Mucosa of rectum (tissue), 2 donors: ENCODE data around the gene IGHMBP2.
A peak's percentile ranks its signal among the peaks of the same experiment; 100 is the strongest.

Experiments used
- H3K27ac ChIP-seq, 2 donors: one replicate each; pipeline ENCODE4 v1.7.0; 2013; ENCODE audit warnings: inconsistent platforms in 2 of 2, low read depth in 2 of 2, low read length in 2 of 2
- H3K27me3 ChIP-seq, 2 donors: one replicate each; pipeline ENCODE4 v1.7.0; 2013; ENCODE audit warnings: low read length in 2 of 2; ENCODE audit not compliant: control insufficient read depth in 2 of 2, insufficient read depth in 2 of 2
- H3K36me3 ChIP-seq, 2 donors: one replicate each; pipeline ENCODE4 v1.7.0; 2013; ENCODE audit warnings: low read length in 2 of 2; ENCODE audit not compliant: control insufficient read depth in 2 of 2, insufficient read depth in 2 of 2
- H3K4me1 ChIP-seq, 2 donors: one replicate each; pipeline ENCODE4 v1.7.0; 2013; ENCODE audit warnings: low read length in 2 of 2, mild to moderate bottlenecking in 1 of 2; ENCODE audit not compliant: control insufficient read depth in 2 of 2, insufficient read depth in 2 of 2
- H3K4me3 ChIP-seq, 2 donors: one replicate each; pipeline ENCODE4 v1.7.0; 2013; ENCODE audit warnings: low read length in 2 of 2
- H3K9ac ChIP-seq, 2 donors: one replicate each; pipeline ENCODE4 v1.7.0; 2013; ENCODE audit warnings: low read length in 2 of 2, low read depth in 1 of 2, mild to moderate bottlenecking in 1 of 2
- H3K9me3 ChIP-seq, 2 donors: one replicate each; pipeline ENCODE4 v1.7.0; 2013; ENCODE audit warnings: low read length in 2 of 2; ENCODE audit not compliant: control insufficient read depth in 2 of 2
- donor health status: healthy.
- donor health status: Normal muscosa, but diverticular disease.

The IGHMBP2 gene

GRCh38 chr11:68925611-68926010 lies 21.9 kb downstream of the IGHMBP2 start:
- Histone ChIP-seq H3K9ac (no peak overlapping the region), H3K4me1 (no peaks in the 10 kb centered on the region), H3K4me3 (no peak overlapping the region), H3K27me3 (no peaks in the 10 kb centered on the region), H3K36me3 (peaks cover 47 to 56% of the 10 kb centered on the region in 2 donors), H3K27ac (no peak overlapping the region), H3K9me3 (peaks cover 0 to 2% of the 10 kb centered on the region in 2 donors)

GRCh38 chr11:68927280-68928135 lies 23.8 kb downstream of the IGHMBP2 start:
- Histone ChIP-seq H3K9me3 (peaks cover 0 to 2% of the 10 kb centered on the region in 2 donors), H3K4me1 (no peaks in the 10 kb centered on the region), H3K27ac (peak overlapping the region in 1 of 2 donors; percentile 35), H3K4me3 (no peak overlapping the region), H3K36me3 (peaks cover 39 to 55% of the 10 kb centered on the region in 2 donors), H3K9ac (no peak overlapping the region), H3K27me3 (no peaks in the 10 kb centered on the region)

DNA sequence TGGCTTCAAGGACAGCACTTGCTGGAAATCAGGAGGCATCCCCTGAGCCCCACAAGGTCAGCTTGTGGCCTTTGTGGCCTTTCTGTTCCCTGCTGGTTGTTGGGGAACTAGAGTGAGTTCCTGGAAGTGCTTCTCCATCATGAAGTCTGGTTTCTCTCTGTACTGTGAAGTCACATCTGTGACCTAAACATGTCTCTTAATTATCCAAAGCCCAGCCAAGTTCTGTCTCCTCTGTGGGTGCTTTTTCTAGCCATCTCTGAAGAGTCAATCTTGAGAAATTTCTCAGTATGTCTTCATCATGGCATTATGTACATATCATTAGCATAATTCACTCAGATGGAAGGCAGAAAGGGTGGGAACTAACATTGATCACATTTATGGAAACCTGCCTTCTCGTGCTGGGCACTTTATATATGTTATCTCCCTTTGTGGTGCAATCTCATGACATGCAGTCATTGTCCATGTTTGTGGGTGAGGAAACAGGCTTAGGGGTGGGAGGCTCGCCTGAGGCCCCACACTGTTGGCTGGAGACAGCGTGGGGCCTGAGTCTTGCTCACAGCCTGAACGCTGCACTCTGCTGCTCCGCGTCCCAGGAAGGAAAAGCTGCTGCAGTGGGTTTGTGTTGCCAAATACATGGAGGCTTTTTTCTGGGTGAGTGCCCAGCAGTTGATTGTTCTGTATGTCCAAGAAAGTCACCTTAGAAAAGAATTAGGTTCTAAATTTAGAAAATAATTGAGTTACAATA lies 24.6 kb downstream of the IGHMBP2 start:
- Histone ChIP-seq H3K27ac (peak overlapping the region in 1 of 2 donors; percentile 35), H3K9ac (no peak overlapping the region), H3K27me3 (no peaks in the 10 kb centered on the region), H3K36me3 (peaks cover 39 to 59% of the 10 kb centered on the region in 2 donors), H3K9me3 (peaks cover 0 to 2% of the 10 kb centered on the region in 2 donors), H3K4me1 (no peaks in the 10 kb centered on the region), H3K4me3 (no peak overlapping the region)

- peaks cover 38 to 52% of the 10 kb centered on the region in 2 donors for H3K36me3 ChIP-seq
- no peak overlapping the region for H3K4me3 ChIP-seq
- no peaks in the 10 kb centered on the region for H3K27me3 ChIP-seq
- no peak overlapping the region for H3K27ac ChIP-seq
- H3K9ac ChIP-seq = no peak overlapping the region
- no peaks in the 10 kb centered on the region for H3K4me1 ChIP-seq
- H3K9me3 ChIP-seq = peaks cover 0 to 2% of the 10 kb centered on the region in 2 donors
Measured at GRCh38 chr11:68929135-68929534, 25.4 kb downstream of the IGHMBP2 start.

- Histone ChIP-seq H3K9me3 (peaks cover 0 to 2% of the 10 kb centered on the region in 2 donors), H3K27ac (no peak overlapping the region), H3K4me3 (no peak overlapping the region), H3K27me3 (no peaks in the 10 kb centered on the region), H3K4me1 (no peaks in the 10 kb centered on the region), H3K9ac (no peak overlapping the region), H3K36me3 (peaks cover 37 to 48% of the 10 kb centered on the region in 2 donors)
Measured at GRCh38 chr11:68929706-68930570, 26.2 kb downstream of the IGHMBP2 start.

DNA sequence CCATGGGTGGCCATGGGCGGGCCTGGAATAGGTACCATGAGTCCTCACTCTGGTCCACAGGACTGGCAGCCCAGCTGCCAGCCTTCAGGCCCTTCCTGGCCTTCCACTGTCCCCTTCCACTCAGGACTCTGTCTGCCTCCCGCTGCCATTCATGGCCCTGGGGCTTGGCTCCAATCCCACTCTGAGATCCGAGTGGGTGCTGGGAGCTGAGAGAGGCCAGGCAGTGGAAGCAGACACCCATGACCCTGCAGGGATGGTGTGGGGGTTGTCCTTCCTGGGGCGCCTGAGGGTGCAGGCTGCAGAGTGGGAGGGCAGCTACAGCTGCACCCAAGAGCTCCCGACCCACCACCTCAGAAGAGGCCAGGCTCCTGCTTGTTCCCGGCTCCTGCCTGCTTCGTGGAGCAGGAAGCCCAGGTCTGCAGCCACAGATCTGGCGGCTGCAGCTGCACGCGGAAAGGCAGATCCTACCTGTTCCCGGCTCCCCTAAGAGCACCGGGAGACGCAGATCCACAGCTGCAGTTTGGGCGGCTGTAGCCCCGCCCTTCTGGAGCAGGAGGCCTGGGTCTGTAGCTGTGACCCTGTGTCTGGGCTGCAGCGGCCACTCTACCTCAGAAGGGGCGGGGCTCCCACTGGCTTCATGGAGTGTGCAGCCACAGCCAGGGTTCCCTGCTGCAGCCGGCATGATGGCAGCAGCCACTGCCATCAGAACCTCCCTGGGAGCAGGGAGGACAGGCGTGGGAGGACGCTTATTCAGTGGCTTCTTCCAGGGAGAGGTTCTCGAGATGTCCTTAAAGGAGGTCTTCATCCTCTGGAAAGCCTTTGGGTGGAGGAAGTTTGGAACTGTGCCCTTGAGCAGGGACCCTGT lies 27.5 kb downstream of the IGHMBP2 start:
- Histone ChIP-seq H3K36me3 (peaks cover 45 to 50% of the 10 kb centered on the region in 2 donors), H3K9me3 (no peaks in the 10 kb centered on the region), H3K27me3 (no peaks in the 10 kb centered on the region), H3K9ac (no peak overlapping the region), H3K4me1 (no peaks in the 10 kb centered on the region), H3K4me3 (no peak overlapping the region), H3K27ac (no peak overlapping the region)

DNA sequence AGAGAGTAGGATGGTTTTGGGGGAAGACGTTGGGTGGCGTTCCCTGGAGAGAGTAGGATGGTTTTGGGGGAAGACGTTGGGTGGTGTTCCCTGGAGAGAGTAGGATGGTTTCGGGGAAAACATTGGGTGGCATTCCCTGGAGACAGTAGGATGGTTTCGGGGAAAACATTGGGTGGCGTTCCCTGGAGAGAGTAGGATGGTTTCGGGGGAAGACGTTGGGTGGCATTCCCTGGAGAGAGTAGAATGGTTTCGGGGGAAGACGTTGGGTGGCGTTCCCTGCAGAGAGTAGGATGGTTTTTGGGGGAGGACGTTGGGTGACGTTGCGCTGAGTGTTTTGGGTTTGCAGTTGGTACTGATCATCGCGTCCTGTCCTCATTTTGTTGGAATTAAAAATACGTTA lies 28.2 kb downstream of the IGHMBP2 start:
- no peaks in the 10 kb centered on the region for H3K27me3 ChIP-seq
- H3K27ac ChIP-seq = no peak overlapping the region
- H3K4me1 ChIP-seq = no peaks in the 10 kb centered on the region
- H3K4me3 ChIP-seq = no peak overlapping the region
- no peak overlapping the region for H3K9ac ChIP-seq
- H3K36me3 ChIP-seq = peaks cover 51 to 55% of the 10 kb centered on the region in 2 donors
- no peaks in the 10 kb centered on the region for H3K9me3 ChIP-seq

- H3K9ac ChIP-seq = no peak overlapping the region
- peaks cover 53 to 59% of the 10 kb centered on the region in 2 donors for H3K36me3 ChIP-seq
- no peaks in the 10 kb centered on the region for H3K9me3 ChIP-seq
- no peaks in the 10 kb centered on the region for H3K4me1 ChIP-seq
- H3K4me3 ChIP-seq = no peak overlapping the region
- no peaks in the 10 kb centered on the region for H3K27me3 ChIP-seq
- no peak overlapping the region for H3K27ac ChIP-seq
Measured at GRCh38 chr11:68932358-68932757, 28.7 kb downstream of the IGHMBP2 start.

GRCh38 chr11:68932933-68933577 lies 29.4 kb downstream of the IGHMBP2 start:
- peak overlapping the region in 1 of 2 donors; percentile 12 for H3K27ac ChIP-seq
- no peaks in the 10 kb centered on the region for H3K4me1 ChIP-seq
- no peak overlapping the region for H3K9ac ChIP-seq
- no peak overlapping the region for H3K4me3 ChIP-seq
- no peaks in the 10 kb centered on the region for H3K27me3 ChIP-seq
- peaks cover 60 to 65% of the 10 kb centered on the region in 2 donors for H3K36me3 ChIP-seq
- H3K9me3 ChIP-seq = no peaks in the 10 kb centered on the region
